Osteocyte (in vitro differentiated cells): ENCODE results near the gene PLAAT3. TPM values are rescaled to one million over a fixed set of nuclear protein-coding genes. Genes with fewer than 3 reads are reported as not detected.

Source experiments
- DNase-seq: peaks from one replicate; pipeline ENCODE4 v3.0.0; 2021; ENCODE audit warnings: mixed read lengths; ENCODE audit not compliant: unreplicated experiment; ENCODE audit errors: extremely low spot score
- H3K27ac Mint-ChIP-seq: one replicate; pipeline ENCODE4 v1.8.0; 2021; ENCODE audit warnings: mild to moderate bottlenecking, mixed read lengths; ENCODE audit not compliant: unreplicated experiment
- H3K27me3 Mint-ChIP-seq: one replicate; pipeline ENCODE4 v1.8.0; 2021; ENCODE audit warnings: mixed read lengths; ENCODE audit not compliant: unreplicated experiment
- H3K36me3 Mint-ChIP-seq: one replicate; pipeline ENCODE4 v1.8.0; 2021; ENCODE audit warnings: mixed read lengths; ENCODE audit not compliant: unreplicated experiment
- H3K4me1 Mint-ChIP-seq: one replicate; pipeline ENCODE4 v1.8.0; 2021; ENCODE audit warnings: mixed read lengths; ENCODE audit not compliant: unreplicated experiment
- H3K4me3 Mint-ChIP-seq: one replicate; pipeline ENCODE4 v1.8.0; 2021; ENCODE audit warnings: mild to moderate bottlenecking, moderate library complexity, mixed read lengths; ENCODE audit not compliant: unreplicated experiment
- H3K9me3 Mint-ChIP-seq: one replicate; pipeline ENCODE4 v1.8.0; 2021; ENCODE audit warnings: mixed read lengths; ENCODE audit not compliant: unreplicated experiment
- total RNA-seq: library from RNA; stranded (reverse); gene quantifications from 2 replicates; pipeline ENCODE4 v1.2.1, GENCODE V29; 2021
- TF ChIP-seq, protein P1 (sequence below): fragments of 200-600 bp; sonication (generic); IDR thresholded peaks from 2 replicates; pipeline ENCODE4 v1.5.0; 2021; ENCODE audit warnings: antibody characterized with exemption, mild to moderate bottlenecking, moderate library complexity

Gene PLAAT3
- total RNA-seq, 1 donor from 2014 or later, result 20.0 TPM

- Mint-ChIP-seq H3K9me3 (no peaks in the 10 kb centered on the region), H3K27me3 (no peaks in the 10 kb centered on the region), H3K4me1 (peaks cover 7% of the 10 kb centered on the region), H3K4me3 (no peak overlapping the region), H3K36me3 (peaks cover 2% of the 10 kb centered on the region), H3K27ac (no peak overlapping the region)
- TF ChIP-seq, protein P1, sequence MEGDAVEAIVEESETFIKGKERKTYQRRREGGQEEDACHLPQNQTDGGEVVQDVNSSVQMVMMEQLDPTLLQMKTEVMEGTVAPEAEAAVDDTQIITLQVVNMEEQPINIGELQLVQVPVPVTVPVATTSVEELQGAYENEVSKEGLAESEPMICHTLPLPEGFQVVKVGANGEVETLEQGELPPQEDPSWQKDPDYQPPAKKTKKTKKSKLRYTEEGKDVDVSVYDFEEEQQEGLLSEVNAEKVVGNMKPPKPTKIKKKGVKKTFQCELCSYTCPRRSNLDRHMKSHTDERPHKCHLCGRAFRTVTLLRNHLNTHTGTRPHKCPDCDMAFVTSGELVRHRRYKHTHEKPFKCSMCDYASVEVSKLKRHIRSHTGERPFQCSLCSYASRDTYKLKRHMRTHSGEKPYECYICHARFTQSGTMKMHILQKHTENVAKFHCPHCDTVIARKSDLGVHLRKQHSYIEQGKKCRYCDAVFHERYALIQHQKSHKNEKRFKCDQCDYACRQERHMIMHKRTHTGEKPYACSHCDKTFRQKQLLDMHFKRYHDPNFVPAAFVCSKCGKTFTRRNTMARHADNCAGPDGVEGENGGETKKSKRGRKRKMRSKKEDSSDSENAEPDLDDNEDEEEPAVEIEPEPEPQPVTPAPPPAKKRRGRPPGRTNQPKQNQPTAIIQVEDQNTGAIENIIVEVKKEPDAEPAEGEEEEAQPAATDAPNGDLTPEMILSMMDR, result no peak
- no peak for DNase-seq
Observed at GRCh38 chr11:63598556-63598955, 15.7 kb downstream of the PLAAT3 start.

DNA sequence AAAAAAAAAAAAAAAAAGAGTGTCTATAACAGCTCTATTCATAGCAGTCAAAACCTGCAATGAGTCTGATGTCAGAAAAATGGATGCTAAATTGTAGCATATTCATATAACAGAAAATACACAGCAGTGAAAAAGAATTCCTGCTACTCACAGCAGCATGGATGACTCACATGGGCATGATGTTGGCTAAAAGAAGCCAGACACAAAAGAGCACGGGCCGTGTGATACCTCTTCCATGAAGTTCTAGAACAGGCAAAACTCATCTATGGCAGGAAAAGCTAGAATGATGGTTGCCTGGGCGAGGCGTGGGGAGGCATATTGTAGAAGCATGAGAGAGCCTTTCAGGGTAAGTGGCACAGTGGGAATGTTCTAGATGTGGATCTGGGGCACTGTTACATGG, 18.9 kb downstream of the PLAAT3 start:
- Mint-ChIP-seq H3K27ac (no peak overlapping the region), H3K4me1 (no peaks in the 10 kb centered on the region), H3K9me3 (no peaks in the 10 kb centered on the region), H3K27me3 (no peaks in the 10 kb centered on the region), H3K4me3 (no peak overlapping the region), H3K36me3 (peaks cover 4% of the 10 kb centered on the region)
- no peak for DNase-seq
- TF ChIP-seq, protein P1, result no peak

DNA sequence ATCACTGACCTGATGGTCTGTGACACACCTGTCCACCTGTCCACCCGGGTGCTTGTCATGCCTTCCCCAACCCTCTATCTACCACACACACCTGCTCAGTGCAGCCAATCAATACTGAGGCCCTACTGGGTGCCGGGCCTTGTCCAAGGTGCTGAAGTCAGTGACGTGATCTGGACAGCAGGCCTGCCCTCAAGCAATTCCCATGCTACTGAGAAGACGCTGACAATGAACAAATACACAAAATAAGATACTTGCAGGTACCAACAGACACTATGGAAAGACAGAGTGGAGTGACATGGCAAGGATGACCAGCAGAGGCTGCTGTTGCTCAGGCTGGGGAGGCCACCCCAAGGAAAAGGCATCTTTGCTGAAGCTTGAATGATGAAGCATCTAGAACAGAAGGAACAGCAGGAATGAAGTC, 21.2 kb downstream of the PLAAT3 start:
- no peak overlapping the region for H3K4me3 Mint-ChIP-seq
- H3K36me3 Mint-ChIP-seq, result peaks cover 4% of the 10 kb centered on the region
- no peaks in the 10 kb centered on the region for H3K9me3 Mint-ChIP-seq
- H3K4me1 Mint-ChIP-seq, result no peaks in the 10 kb centered on the region
- no peak overlapping the region for H3K27ac Mint-ChIP-seq
- DNase-seq, result no peak
- TF ChIP-seq, protein P1, result peak; percentile 58
- H3K27me3 Mint-ChIP-seq, result no peaks in the 10 kb centered on the region

GRCh38 chr11:63590024-63590788, 24.0 kb downstream of the PLAAT3 start:
- no peaks in the 10 kb centered on the region for H3K9me3 Mint-ChIP-seq
- TF ChIP-seq, protein P1, result no peak

GRCh38 chr11:63589000-63589399, 25.2 kb downstream of the PLAAT3 start:
- Mint-ChIP-seq H3K4me3 (no peak overlapping the region), H3K4me1 (no peaks in the 10 kb centered on the region), H3K27ac (no peak overlapping the region), H3K9me3 (no peaks in the 10 kb centered on the region), H3K27me3 (no peaks in the 10 kb centered on the region), H3K36me3 (peaks cover 8% of the 10 kb centered on the region)
- DNase-seq, result no peak
- TF ChIP-seq, protein P1, result no peak

More at GRCh38 chr11:63590024-63590788, 24.0 kb downstream of the PLAAT3 start:
- DNase-seq, result peak; percentile 78
- peaks cover 8% of the 10 kb centered on the region for H3K36me3 Mint-ChIP-seq
- H3K27me3 Mint-ChIP-seq, result no peaks in the 10 kb centered on the region
- H3K4me3 Mint-ChIP-seq, result no peak overlapping the region
- H3K27ac Mint-ChIP-seq, result no peak overlapping the region
- H3K4me1 Mint-ChIP-seq, result no peaks in the 10 kb centered on the region
